A549 (cell line): ENCODE data around the gene TMPRSS7. TPM values are rescaled to one million over a fixed set of nuclear protein-coding genes. Genes with fewer than 3 reads are reported as not detected.

Experiments used
- ATAC-seq, 2 experiments: fragments of 200-7000 bp in 1 of 2; fragments of >200 bp in 1 of 2; cut with Nextera tagmentation in 1 of 2; cut with Tn5 transposase in 1 of 2; 3 replicates each; pipeline versions ENCODE4 v1.8.0 to v1.9.1; 2018 to 2020; ENCODE audit warnings: mild to moderate bottlenecking in 1 of 2, moderate library complexity in 1 of 2
- CTCF ChIA-PET: fragments of 300-600 bp; sonication (Branson Sonifier 250); formaldehyde crosslinking; extraction: SDS; loops from one replicate; lab custom pipeline; 2021; ENCODE audit warnings: antibody characterized with exemption, inconsistent platforms; lab: Yijun Ruan, JAX
- POLR2A ChIA-PET: fragments of 350-600 bp; formaldehyde crosslinking; extraction: SDS; loops from one replicate; lab custom pipeline; 2021; ENCODE audit warnings: antibody characterized with exemption, inconsistent platforms; lab: Yijun Ruan, JAX
- DNase-seq, 2 experiments: peaks; one replicate each; pipeline versions ENCODE4 v3.0.0 to v3.0.0-alpha.2; 2011 to 2016; ENCODE audit warnings: low read depth in 1 of 2, low spot score in 1 of 2
- FAIRE-seq: peaks from 2 replicates; lab custom pipeline; 2011; peaks lifted over from hg19 to GRCh38; lab: Jason Lieb, UNC
- H3K27ac ChIP-seq, 2 experiments: fragments of >200 bp; sonication (Bioruptor Twin); formaldehyde crosslinking; 3 replicates each; pipeline ENCODE4 v1.5.1; 2016 to 2017
- H3K4me1 ChIP-seq: fragments of >200 bp; sonication (Bioruptor Twin); formaldehyde crosslinking; 3 replicates; pipeline ENCODE4 v1.6.1; 2016
- H3K4me2 ChIP-seq: fragments of >200 bp; sonication (Bioruptor Twin); formaldehyde crosslinking; 3 replicates; pipeline ENCODE4 v1.6.1; 2016
- H3K4me3 ChIP-seq: fragments of >200 bp; sonication (Bioruptor Twin); formaldehyde crosslinking; 3 replicates; pipeline ENCODE4 v1.5.1; 2016
- H3K9me3 ChIP-seq: fragments of >200 bp; sonication (Bioruptor Twin); formaldehyde crosslinking; 3 replicates; pipeline ENCODE4 v1.6.1; 2016
- CEBPB ChIP-seq, 2 experiments: fragments of >200 bp in 1 of 2; sonication (Bioruptor Twin) in 1 of 2; formaldehyde crosslinking in 1 of 2; IDR thresholded peaks; 2 replicates each; pipeline ENCODE4 v1.6.1; 2012 to 2016
- CHD4 ChIP-seq: fragments of 200-600 bp; sonication (generic); IDR thresholded peaks from 2 replicates; pipeline ENCODE4 v1.6.1; 2016; ENCODE audit warnings: antibody characterized with exemption, mild to moderate bottlenecking, borderline replicate concordance
- EHF ChIP-seq: fragments of 250-450 bp; sonication (Bioruptor Pico); IDR thresholded peaks from 2 replicates; pipeline ENCODE4 v1.5.0; 2020; ENCODE audit warnings: mild to moderate bottlenecking
- ELK1 ChIP-seq: fragments of 150-350 bp; IDR thresholded peaks from 2 replicates; pipeline ENCODE4 v1.6.1; 2014; ENCODE audit warnings: low read depth, mild to moderate bottlenecking, low read length
- ESRRA ChIP-seq: fragments of 150-350 bp; IDR thresholded peaks from 2 replicates; pipeline ENCODE4 v1.6.1; 2014; ENCODE audit warnings: mild to moderate bottlenecking, low read length, borderline replicate concordance
- FOSL2 ChIP-seq, 2 experiments: fragments of 450-650 bp in 1 of 2; fragments of >200 bp in 1 of 2; sonication (Bioruptor Twin) in 1 of 2; formaldehyde crosslinking; IDR thresholded peaks; 2 replicates each; pipeline versions ENCODE4 v1.5.0 to v1.6.1; 2016 to 2020; ENCODE audit warnings: mild to moderate bottlenecking in 1 of 2, moderate library complexity in 1 of 2
- HEYL ChIP-seq: fragments of 250-450 bp; sonication (Bioruptor Pico); IDR thresholded peaks from 2 replicates; pipeline ENCODE4 v1.8.0; 2021; ENCODE audit warnings: mild to moderate bottlenecking, moderate library complexity
- HOXA7 ChIP-seq: fragments of 250-450 bp; sonication (Bioruptor Pico); IDR thresholded peaks from 2 replicates; pipeline ENCODE4 v1.5.0; 2020; ENCODE audit warnings: mild to moderate bottlenecking, moderate library complexity
- HOXB13 ChIP-seq: fragments of 250-450 bp; sonication (Bioruptor Pico); IDR thresholded peaks from 2 replicates; pipeline ENCODE4 v1.5.0; 2020; ENCODE audit warnings: low read depth, mild to moderate bottlenecking, moderate library complexity
- HOXB5 ChIP-seq: fragments of 250-450 bp; sonication (Bioruptor Pico); IDR thresholded peaks from 2 replicates; pipeline ENCODE4 v1.5.0; 2020; ENCODE audit warnings: mild to moderate bottlenecking, moderate library complexity
- JUN ChIP-seq, 2 experiments: fragments of >200 bp; sonication (Bioruptor Twin); formaldehyde crosslinking; IDR thresholded peaks; 2 replicates in 1 of 2; 3 replicates in 1 of 2; pipeline ENCODE4 v1.6.1; 2016 to 2017
- KDM5A ChIP-seq: fragments of 200-600 bp; sonication (generic); IDR thresholded peaks from 2 replicates; pipeline ENCODE4 v1.6.1; 2016; ENCODE audit warnings: antibody characterized with exemption, mild to moderate bottlenecking
- MAZ ChIP-seq: fragments of 150-350 bp; IDR thresholded peaks from 2 replicates; pipeline ENCODE4 v1.6.1; 2014; ENCODE audit warnings: antibody characterized with exemption, low read depth, low read length, borderline replicate concordance
- MYC ChIP-seq: IDR thresholded peaks from 2 replicates; pipeline ENCODE4 v1.6.1; 2012; ENCODE audit warnings: mild to moderate bottlenecking, inconsistent platforms, low read length, improper control_type of control experiment, borderline replicate concordance
- NPAS2 ChIP-seq: fragments of 250-450 bp; sonication (Bioruptor Pico); IDR thresholded peaks from 2 replicates; pipeline ENCODE4 v1.8.0; 2022; ENCODE audit warnings: mild to moderate bottlenecking, moderate library complexity, borderline replicate concordance
- NR3C1 ChIP-seq: fragments of >200 bp; sonication (Bioruptor Twin); formaldehyde crosslinking; IDR thresholded peaks from 3 replicates; pipeline ENCODE4 v1.6.1; 2017
- RNF2 ChIP-seq: fragments of 200-600 bp; sonication (generic); IDR thresholded peaks from 2 replicates; pipeline ENCODE4 v1.6.1; 2016; ENCODE audit warnings: low read depth, mild to moderate bottlenecking, antibody characterized with exemption, moderate library complexity, borderline replicate concordance
- SREBF2 ChIP-seq: fragments of 450-650 bp; IDR thresholded peaks from 2 replicates; pipeline ENCODE4 v1.6.1; 2014; ENCODE audit warnings: mild to moderate bottlenecking, moderate library complexity
- TP53 ChIP-seq: fragments of 250-450 bp; sonication (Bioruptor Pico); IDR thresholded peaks from 2 replicates; pipeline ENCODE4 v1.5.0; 2021; ENCODE audit warnings: mild to moderate bottlenecking, moderate library complexity
- ZFP36 ChIP-seq: fragments of 450-650 bp; IDR thresholded peaks from 2 replicates; pipeline ENCODE4 v1.6.1; 2014; ENCODE audit warnings: borderline replicate concordance; ENCODE audit not compliant: partially characterized antibody
- ZSCAN20 ChIP-seq: fragments of 250-450 bp; sonication (Bioruptor Pico); IDR thresholded peaks from 2 replicates; pipeline ENCODE4 v1.8.0; 2022; ENCODE audit warnings: mild to moderate bottlenecking, moderate library complexity
- WGBS: methylation state at CpG from one replicate; pipeline ENCODE4 v1.1.6; 2017; ENCODE audit errors: missing lambda C conversion rate; 5-methylcytosine and 5-hydroxymethylcytosine counted together
- polyA plus RNA-seq, 4 experiments: library from polyadenylated mRNA; depleted of rRNA in 3 of 4; stranded (reverse); fragments of >200 nt; fragmentation: RNase III in 1 of 4; extraction: RNeasy Plus Mini Kit Qiagen cat#74134 plus additional on column Dnase treatment in 1 of 4; gene quantifications; 2 replicates in 3 of 4; 3 replicates in 1 of 4; pipeline ENCODE4 v1.2.3, GENCODE V29; 2011 to 2017
- TF ChIP-seq, protein P1 (sequence below): fragments of >200 bp; sonication (Bioruptor Twin); formaldehyde crosslinking; IDR thresholded peaks from 2 replicates; pipeline ENCODE4 v1.6.1; 2016
- TF ChIP-seq, protein P2 (sequence below): fragments of >200 bp; sonication (Bioruptor Twin); formaldehyde crosslinking; IDR thresholded peaks from 3 replicates; pipeline ENCODE4 v1.5.1; 2016

TMPRSS7 gene
- polyA plus RNA-seq, 2 of the 4 experiments (the other 2 are of a cell fraction), result 0.04 to 0.09 TPM

DNA sequence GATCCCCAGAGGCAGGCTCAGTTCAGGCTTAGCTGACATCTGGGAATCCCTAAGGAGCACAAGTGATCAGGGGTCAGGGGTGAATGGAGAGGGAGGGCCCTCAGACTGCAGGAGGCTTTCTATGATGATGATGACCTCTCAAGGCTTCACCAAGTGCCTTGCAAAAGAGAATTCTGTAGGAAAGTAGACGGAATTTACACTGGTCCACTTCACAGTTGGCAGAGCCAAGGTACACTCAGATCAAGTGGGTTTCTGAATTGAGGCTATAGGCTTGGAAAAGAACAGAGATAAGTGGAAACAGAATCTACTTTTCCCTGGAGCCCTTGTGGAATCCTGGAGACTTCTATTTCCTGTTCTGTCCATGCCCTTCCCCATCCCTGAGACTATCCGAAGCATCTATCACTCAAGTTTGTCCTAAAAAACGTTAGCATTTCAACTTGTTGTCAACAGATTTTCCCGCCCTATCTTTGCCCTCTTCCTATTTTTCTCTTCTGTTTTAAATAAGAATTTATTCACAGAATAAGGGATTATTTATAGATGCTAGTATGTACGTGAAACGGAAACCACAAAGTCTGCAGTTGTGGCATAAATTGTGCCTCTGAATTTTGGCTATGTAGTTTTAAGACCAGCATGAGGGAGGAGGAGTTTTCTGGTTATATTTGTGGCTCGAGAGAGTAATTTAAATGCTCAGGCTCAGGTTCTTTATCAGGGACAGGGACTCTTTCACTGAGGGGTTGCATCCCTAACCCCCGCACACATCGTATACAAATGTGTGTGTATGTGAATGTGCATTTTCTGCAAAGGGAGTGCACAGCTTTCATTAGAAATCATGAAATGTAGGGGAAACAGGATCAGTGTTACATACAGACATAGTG is 85.7 kb downstream of the TMPRSS7 start:
- POLR2A ChIA-PET, result no interaction called here
- Histone ChIP-seq H3K27ac (no peak overlapping the region), H3K9me3 (no peaks in the 10 kb centered on the region), H3K4me2 (no peak overlapping the region), H3K4me3 (no peak overlapping the region), H3K4me1 (no peaks in the 10 kb centered on the region)
- TF ChIP-seq SREBF2 (no peak), ZFP36 (no peak), ELK1 (no peak), HOXA7 (CRISPR knock-in tag) (no peak), RNF2 (no peak), FOSL2 (IDR thresholded peaks at IDR 0.05) (no peak), FOSL2 (CRISPR knock-in tag; IDR thresholded peaks at IDR 0.05) (no peak), ESRRA (no peak), HEYL (CRISPR knock-in tag) (no peak), ZSCAN20 (CRISPR knock-in tag) (no peak), EHF (CRISPR knock-in tag) (no peak), NR3C1 (no peak), TP53 (CRISPR knock-in tag) (no peak)
- TF ChIP-seq, protein P1, sequence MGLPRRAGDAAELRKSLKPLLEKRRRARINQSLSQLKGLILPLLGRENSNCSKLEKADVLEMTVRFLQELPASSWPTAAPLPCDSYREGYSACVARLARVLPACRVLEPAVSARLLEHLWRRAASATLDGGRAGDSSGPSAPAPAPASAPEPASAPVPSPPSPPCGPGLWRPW, result no peak
- WGBS, result 81% methylated on average over 9 of the region's 9 CpGs
- DNase-seq, result no peak
- FAIRE-seq, result no peak
- ATAC-seq, result no peak
- CTCF ChIA-PET, result interaction anchor here (1.4 to 1.7 kb wide), 2 partner anchors 8 to 9 kb away, joined by 3 read pairs; no protein-coding TSS in a partner anchor

DNA sequence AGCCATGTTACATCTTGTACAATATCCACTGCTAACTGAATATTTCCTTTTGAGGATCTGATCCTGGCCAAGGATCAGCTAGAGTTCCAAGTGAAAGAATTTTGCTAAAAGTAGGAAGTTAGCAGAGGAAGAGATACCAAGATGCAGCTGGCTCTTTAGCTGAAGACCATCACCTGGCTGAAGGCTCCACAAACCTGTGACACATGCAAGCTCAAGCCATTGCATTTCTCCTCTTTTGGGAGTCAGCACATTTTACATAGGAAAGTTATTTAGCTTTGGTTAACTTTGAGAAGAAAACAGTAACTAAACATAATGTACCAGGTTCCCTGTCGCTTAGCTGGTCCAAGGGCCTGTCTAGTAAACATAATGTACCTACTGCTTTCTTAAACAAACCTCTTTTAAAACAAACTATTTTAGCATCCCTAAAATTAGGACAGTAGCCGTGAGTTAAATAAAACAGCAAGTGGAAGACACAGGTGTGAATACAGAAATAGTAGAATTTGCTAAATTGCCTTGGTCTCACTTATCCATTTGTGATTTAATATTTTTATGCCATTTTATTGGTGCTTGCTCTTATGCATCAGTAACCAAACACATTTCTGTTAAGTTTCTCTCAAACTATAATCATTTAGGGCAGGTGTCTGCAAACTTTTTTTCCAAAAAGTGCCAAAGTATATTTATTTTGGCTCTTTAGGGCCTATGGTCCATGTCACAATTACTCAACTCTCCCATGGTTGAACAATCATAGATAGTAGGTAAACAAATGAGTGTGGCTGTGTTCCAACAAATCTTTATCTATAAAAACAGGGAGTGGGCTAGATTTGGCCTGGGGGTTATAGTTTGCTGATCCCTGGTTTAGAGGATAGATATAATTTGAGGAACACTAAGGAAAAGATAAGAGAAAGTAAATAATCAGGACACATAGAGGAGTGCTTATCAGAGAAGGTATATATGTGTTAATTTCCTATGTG is 87.3 kb downstream of the TMPRSS7 start:
- POLR2A ChIA-PET, result no interaction called here
- Histone ChIP-seq H3K4me3 (no peak overlapping the region), H3K4me1 (no peaks in the 10 kb centered on the region), H3K4me2 (no peak overlapping the region), H3K9me3 (no peaks in the 10 kb centered on the region), H3K27ac (no peak overlapping the region)
- 85% methylated on average over 2 of the region's 2 CpGs for WGBS
- CTCF ChIA-PET, result interaction anchor here (0.8 to 1.0 kb wide), 3 partner anchors 10 to 17 kb away, joined by 3 to 9 read pairs (median 3); no protein-coding TSS in a partner anchor
- no peak for ATAC-seq
- FAIRE-seq, result no peak
- no peak for DNase-seq
- TF ChIP-seq JUN (IDR thresholded peaks at IDR 0.05), result no peak
- TF ChIP-seq HEYL (CRISPR knock-in tag), result no peak
- TF ChIP-seq, protein P2, sequence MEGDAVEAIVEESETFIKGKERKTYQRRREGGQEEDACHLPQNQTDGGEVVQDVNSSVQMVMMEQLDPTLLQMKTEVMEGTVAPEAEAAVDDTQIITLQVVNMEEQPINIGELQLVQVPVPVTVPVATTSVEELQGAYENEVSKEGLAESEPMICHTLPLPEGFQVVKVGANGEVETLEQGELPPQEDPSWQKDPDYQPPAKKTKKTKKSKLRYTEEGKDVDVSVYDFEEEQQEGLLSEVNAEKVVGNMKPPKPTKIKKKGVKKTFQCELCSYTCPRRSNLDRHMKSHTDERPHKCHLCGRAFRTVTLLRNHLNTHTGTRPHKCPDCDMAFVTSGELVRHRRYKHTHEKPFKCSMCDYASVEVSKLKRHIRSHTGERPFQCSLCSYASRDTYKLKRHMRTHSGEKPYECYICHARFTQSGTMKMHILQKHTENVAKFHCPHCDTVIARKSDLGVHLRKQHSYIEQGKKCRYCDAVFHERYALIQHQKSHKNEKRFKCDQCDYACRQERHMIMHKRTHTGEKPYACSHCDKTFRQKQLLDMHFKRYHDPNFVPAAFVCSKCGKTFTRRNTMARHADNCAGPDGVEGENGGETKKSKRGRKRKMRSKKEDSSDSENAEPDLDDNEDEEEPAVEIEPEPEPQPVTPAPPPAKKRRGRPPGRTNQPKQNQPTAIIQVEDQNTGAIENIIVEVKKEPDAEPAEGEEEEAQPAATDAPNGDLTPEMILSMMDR, result no peak
- no peak for TF ChIP-seq HOXB13 (CRISPR knock-in tag)
- TF ChIP-seq NPAS2 (CRISPR knock-in tag), result no peak
- TF ChIP-seq NR3C1, result no peak
- no peak for TF ChIP-seq CEBPB (IDR thresholded peaks at IDR 0.05)
- no peak for TF ChIP-seq TP53 (CRISPR knock-in tag)
- TF ChIP-seq KDM5A, result no peak
- TF ChIP-seq EHF (CRISPR knock-in tag), result no peak
- no peak for TF ChIP-seq MYC
- no peak for TF ChIP-seq MAZ
- no peak for TF ChIP-seq HOXB5 (CRISPR knock-in tag)
- TF ChIP-seq ELK1, result no peak
- no peak for TF ChIP-seq CHD4
